NB4 (cell line): Measurements from ENCODE around the gene GYPC.

ENCODE experiments used
- CTCF ChIP-seq: IDR thresholded peaks from one replicate; pipeline ENCODE4 v1.5.1; 2012; ENCODE audit warnings: low read depth, low read length
- MAX ChIP-seq: IDR thresholded peaks from 2 replicates; pipeline ENCODE4 v1.6.1; 2011; ENCODE audit warnings: low read depth, low read length

GRCh38 chr2:126616606-126617069, 39.3 kb upstream of the GYPC start:
- TF ChIP-seq MAX (no peak), CTCF (no peak)
